ENCODE data around the gene TMEM129. TPM values are rescaled to one million over a fixed set of nuclear protein-coding genes. Genes with fewer than 3 reads are reported as not detected.

Gene TMEM129
- total and polyA plus RNA-seq, 2 donors, result 15.1 to 23.2 TPM

GRCh38 chr4:1683736-1684505 is 37.2 kb downstream of the TMEM129 start, which contains the start of gene FAM53A:
Gene FAM53A, minus strand, starts transcription at chr4:1684313. Its CDS starts 15,572 bp downstream, at chr4:1668741.
- 1% methylated on average over 118 of the region's 118 CpGs for WGBS
- Histone ChIP-seq H3K9me3 (ENCODE audit: control insufficient read depth in 2 of 2, insufficient read depth in 1 of 2, low read length in 1 of 2) (no peaks in the 10 kb centered on the region), H3K4me1 (ENCODE audit: control insufficient read depth in 2 of 2, insufficient read depth in 2 of 2, low read length in 2 of 2) (peaks cover 11 to 13% of the 10 kb centered on the region in 2 donors), H3K4me3 (ENCODE audit: low read length in 2 of 2) (peak within 1 kb of the TSS; percentile 29 to 66), H3K27me3 (ENCODE audit: control insufficient read depth in 2 of 2, insufficient read depth in 1 of 2, low read length in 1 of 2) (peaks cover 9 to 12% of the 10 kb centered on the region in 2 donors), H3K27ac (ENCODE audit: low read depth in 1 of 2, low read length in 1 of 2) (peak within 1 kb of the TSS in 1 of 2 donors; percentile 79), H3K36me3 (ENCODE audit: control insufficient read depth in 2 of 2, insufficient read depth in 2 of 2, low read length in 1 of 2) (no peaks in the 10 kb centered on the region)
- DNase-seq (ENCODE audit: low read depth in 6 of 9, low spot score in 9 of 9), result peak in 8 of 9 donors; percentile 56 to 88 (median 72)

GRCh38 chr4:1683261-1683735 is 37.8 kb downstream of the TMEM129 start:
- DNase-seq (ENCODE audit: low read depth in 6 of 9, low spot score in 9 of 9), result peak in 4 of 9 donors; percentile 4 to 54 (median 18)
- H3K27ac ChIP-seq (ENCODE audit: low read depth in 1 of 2, low read length in 1 of 2), result peak overlapping the region in 1 of 2 donors; percentile 79
- 9% methylated on average over 13 of the region's 13 CpGs for WGBS
- no peaks in the 10 kb centered on the region for H3K36me3 ChIP-seq (ENCODE audit: control insufficient read depth in 2 of 2, insufficient read depth in 2 of 2, low read length in 1 of 2)
- peaks cover 9 to 12% of the 10 kb centered on the region in 2 donors for H3K27me3 ChIP-seq (ENCODE audit: control insufficient read depth in 2 of 2, insufficient read depth in 1 of 2, low read length in 1 of 2)
- H3K4me3 ChIP-seq (ENCODE audit: low read length in 2 of 2), result peak overlapping the region; percentile 29 to 66
- H3K9me3 ChIP-seq (ENCODE audit: control insufficient read depth in 2 of 2, insufficient read depth in 1 of 2, low read length in 1 of 2), result no peaks in the 10 kb centered on the region
- H3K4me1 ChIP-seq (ENCODE audit: control insufficient read depth in 2 of 2, insufficient read depth in 2 of 2, low read length in 2 of 2), result peaks cover 11 to 13% of the 10 kb centered on the region in 2 donors

- Histone ChIP-seq H3K4me3 (ENCODE audit: low read length in 2 of 2) (peak overlapping the region in 1 of 2 donors; percentile 66), H3K27ac (ENCODE audit: low read depth in 1 of 2, low read length in 1 of 2) (no peak overlapping the region), H3K4me1 (ENCODE audit: control insufficient read depth in 2 of 2, insufficient read depth in 2 of 2, low read length in 2 of 2) (peaks cover 11 to 13% of the 10 kb centered on the region in 2 donors), H3K27me3 (ENCODE audit: control insufficient read depth in 2 of 2, insufficient read depth in 1 of 2, low read length in 1 of 2) (peaks cover 9 to 12% of the 10 kb centered on the region in 2 donors), H3K9me3 (ENCODE audit: control insufficient read depth in 2 of 2, insufficient read depth in 1 of 2, low read length in 1 of 2) (no peaks in the 10 kb centered on the region), H3K36me3 (ENCODE audit: control insufficient read depth in 2 of 2, insufficient read depth in 2 of 2, low read length in 1 of 2) (no peaks in the 10 kb centered on the region)
- no peak for DNase-seq (ENCODE audit: low read depth in 6 of 9, low spot score in 9 of 9)
- 92% methylated on average over 13 of the region's 13 CpGs for WGBS
Measured at GRCh38 chr4:1682860-1683259, 38.3 kb downstream of the TMEM129 start.

- no peak for DNase-seq (ENCODE audit: low read depth in 6 of 9, low spot score in 9 of 9)
- 93% methylated on average over 5 of the region's 5 CpGs for WGBS
- H3K27me3 ChIP-seq (ENCODE audit: control insufficient read depth in 2 of 2, insufficient read depth in 1 of 2, low read length in 1 of 2), result peaks cover 6 to 8% of the 10 kb centered on the region in 2 donors
Measured at GRCh38 chr4:1678244-1678643, 42.9 kb downstream of the TMEM129 start.

GRCh38 chr4:1676605-1677525 is 44.3 kb downstream of the TMEM129 start:
- Histone ChIP-seq H3K36me3 (ENCODE audit: control insufficient read depth in 2 of 2, insufficient read depth in 2 of 2, low read length in 1 of 2) (no peaks in the 10 kb centered on the region), H3K9me3 (ENCODE audit: control insufficient read depth in 2 of 2, insufficient read depth in 1 of 2, low read length in 1 of 2) (no peaks in the 10 kb centered on the region), H3K27ac (ENCODE audit: low read depth in 1 of 2, low read length in 1 of 2) (no peak overlapping the region), H3K27me3 (ENCODE audit: control insufficient read depth in 2 of 2, insufficient read depth in 1 of 2, low read length in 1 of 2) (peaks cover 0 to 2% of the 10 kb centered on the region in 2 donors), H3K4me1 (ENCODE audit: control insufficient read depth in 2 of 2, insufficient read depth in 2 of 2, low read length in 2 of 2) (no peaks in the 10 kb centered on the region), H3K4me3 (ENCODE audit: low read length in 2 of 2) (no peak overlapping the region)
- 78% methylated on average over 25 of the region's 25 CpGs for WGBS
- no peak for DNase-seq (ENCODE audit: low read depth in 6 of 9, low spot score in 9 of 9)

More at GRCh38 chr4:1678244-1678643, 42.9 kb downstream of the TMEM129 start:
- H3K36me3 ChIP-seq (ENCODE audit: control insufficient read depth in 2 of 2, insufficient read depth in 2 of 2, low read length in 1 of 2), result no peaks in the 10 kb centered on the region
- H3K4me1 ChIP-seq (ENCODE audit: control insufficient read depth in 2 of 2, insufficient read depth in 2 of 2, low read length in 2 of 2), result peaks cover 4 to 6% of the 10 kb centered on the region in 2 donors
- H3K9me3 ChIP-seq (ENCODE audit: control insufficient read depth in 2 of 2, insufficient read depth in 1 of 2, low read length in 1 of 2), result no peaks in the 10 kb centered on the region
- H3K27ac ChIP-seq (ENCODE audit: low read depth in 1 of 2, low read length in 1 of 2), result no peak overlapping the region
- no peak overlapping the region for H3K4me3 ChIP-seq (ENCODE audit: low read length in 2 of 2)

- no peaks in the 10 kb centered on the region for H3K4me1 ChIP-seq (ENCODE audit: control insufficient read depth in 2 of 2, insufficient read depth in 2 of 2, low read length in 2 of 2)
- H3K4me3 ChIP-seq (ENCODE audit: low read length in 2 of 2), result no peak overlapping the region
- H3K36me3 ChIP-seq (ENCODE audit: control insufficient read depth in 2 of 2, insufficient read depth in 2 of 2, low read length in 1 of 2), result no peaks in the 10 kb centered on the region
- DNase-seq (ENCODE audit: low read depth in 6 of 9, low spot score in 9 of 9), result no peak
- peaks cover 0 to 2% of the 10 kb centered on the region in 2 donors for H3K27me3 ChIP-seq (ENCODE audit: control insufficient read depth in 2 of 2, insufficient read depth in 1 of 2, low read length in 1 of 2)
- H3K9me3 ChIP-seq (ENCODE audit: control insufficient read depth in 2 of 2, insufficient read depth in 1 of 2, low read length in 1 of 2), result no peaks in the 10 kb centered on the region
- H3K27ac ChIP-seq (ENCODE audit: low read depth in 1 of 2, low read length in 1 of 2), result no peak overlapping the region
- 94% methylated on average over 10 of the region's 10 CpGs for WGBS
Measured at GRCh38 chr4:1675802-1676137, 45.4 kb downstream of the TMEM129 start.

GRCh38 chr4:1675136-1675801 is 45.9 kb downstream of the TMEM129 start:
- no peak overlapping the region for H3K27ac ChIP-seq (ENCODE audit: low read depth in 1 of 2, low read length in 1 of 2)
- no peaks in the 10 kb centered on the region for H3K36me3 ChIP-seq (ENCODE audit: control insufficient read depth in 2 of 2, insufficient read depth in 2 of 2, low read length in 1 of 2)
- no peak overlapping the region for H3K4me3 ChIP-seq (ENCODE audit: low read length in 2 of 2)
- H3K4me1 ChIP-seq (ENCODE audit: control insufficient read depth in 2 of 2, insufficient read depth in 2 of 2, low read length in 2 of 2), result no peaks in the 10 kb centered on the region
- WGBS, result 92% methylated on average over 19 of the region's 19 CpGs
- peaks cover 0 to 2% of the 10 kb centered on the region in 2 donors for H3K27me3 ChIP-seq (ENCODE audit: control insufficient read depth in 2 of 2, insufficient read depth in 1 of 2, low read length in 1 of 2)
- no peaks in the 10 kb centered on the region for H3K9me3 ChIP-seq (ENCODE audit: control insufficient read depth in 2 of 2, insufficient read depth in 1 of 2, low read length in 1 of 2)
- DNase-seq (ENCODE audit: low read depth in 6 of 9, low spot score in 9 of 9), result no peak

- DNase-seq (ENCODE audit: low read depth in 6 of 9, low spot score in 9 of 9), result no peak
- H3K4me1 ChIP-seq (ENCODE audit: control insufficient read depth in 2 of 2, insufficient read depth in 2 of 2, low read length in 2 of 2), result no peaks in the 10 kb centered on the region
- no peaks in the 10 kb centered on the region for H3K36me3 ChIP-seq (ENCODE audit: control insufficient read depth in 2 of 2, insufficient read depth in 2 of 2, low read length in 1 of 2)
- no peak overlapping the region for H3K4me3 ChIP-seq (ENCODE audit: low read length in 2 of 2)
- peaks cover 0 to 2% of the 10 kb centered on the region in 2 donors for H3K27me3 ChIP-seq (ENCODE audit: control insufficient read depth in 2 of 2, insufficient read depth in 1 of 2, low read length in 1 of 2)
- H3K9me3 ChIP-seq (ENCODE audit: control insufficient read depth in 2 of 2, insufficient read depth in 1 of 2, low read length in 1 of 2), result no peaks in the 10 kb centered on the region
- 89% methylated on average over 9 of the region's 9 CpGs for WGBS
- no peak overlapping the region for H3K27ac ChIP-seq (ENCODE audit: low read depth in 1 of 2, low read length in 1 of 2)
Measured at GRCh38 chr4:1674682-1675081, 46.4 kb downstream of the TMEM129 start.
